22Rv1 (cell line): Measurements from ENCODE around the gene MIX23.

Experiments
- H3K27ac ChIP-seq: fragments of 450-650 bp; 2 replicates; pipeline ENCODE4 v1.5.1; 2017
- ZFX ChIP-seq: fragments of 450-650 bp; IDR thresholded peaks from 2 replicates; pipeline ENCODE4 v1.6.1; 2017; ENCODE audit warnings: antibody characterized with exemption, borderline replicate concordance
- TF ChIP-seq, protein P1 (sequence below): fragments of 450-650 bp; IDR thresholded peaks from 2 replicates; pipeline ENCODE4 v1.5.1; 2017; ENCODE audit warnings: mild to moderate bottlenecking

Gene MIX23

DNA sequence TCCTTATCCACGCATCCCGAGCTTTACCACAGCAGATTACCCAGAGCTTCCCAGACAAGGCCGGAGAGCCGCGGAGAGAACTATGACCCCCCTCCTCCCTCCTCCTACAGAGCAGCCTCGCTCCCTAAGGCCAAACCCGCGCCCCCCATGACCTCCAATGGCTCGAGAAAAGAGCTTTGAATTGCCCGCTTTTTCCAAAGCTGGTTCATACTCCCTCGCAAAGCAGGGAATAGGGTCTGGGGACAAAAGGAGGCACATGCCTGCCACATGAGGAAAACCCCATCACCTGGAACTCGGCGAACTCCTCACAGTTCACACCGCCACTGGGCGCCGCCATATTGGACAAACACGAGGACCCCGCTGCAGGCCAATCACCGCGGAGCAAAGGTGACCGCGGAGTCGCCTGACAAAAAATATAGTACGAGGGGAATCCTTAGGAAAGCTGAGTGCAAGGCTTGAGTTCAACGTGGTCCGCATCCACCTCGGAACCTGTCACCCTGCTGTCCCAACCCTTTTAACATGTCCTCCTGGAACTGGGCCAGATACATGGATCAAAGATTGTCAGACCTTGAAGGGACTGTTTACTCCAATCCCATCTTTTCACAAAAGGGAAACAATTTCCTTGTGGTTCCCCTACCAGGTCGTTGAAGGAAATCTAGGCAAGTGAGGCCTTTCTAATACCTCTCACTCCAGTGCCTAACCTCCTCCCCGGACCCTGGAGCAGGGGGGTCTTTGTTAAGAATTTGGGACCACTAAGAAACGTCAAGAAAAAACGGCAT, at the start of gene MIX23:
Gene MIX23 (minus strand): TSS at position 344 of the 779 bp plus-strand sequence. CDS start 7 bp downstream, at position 337.
- TF ChIP-seq, protein P1, sequence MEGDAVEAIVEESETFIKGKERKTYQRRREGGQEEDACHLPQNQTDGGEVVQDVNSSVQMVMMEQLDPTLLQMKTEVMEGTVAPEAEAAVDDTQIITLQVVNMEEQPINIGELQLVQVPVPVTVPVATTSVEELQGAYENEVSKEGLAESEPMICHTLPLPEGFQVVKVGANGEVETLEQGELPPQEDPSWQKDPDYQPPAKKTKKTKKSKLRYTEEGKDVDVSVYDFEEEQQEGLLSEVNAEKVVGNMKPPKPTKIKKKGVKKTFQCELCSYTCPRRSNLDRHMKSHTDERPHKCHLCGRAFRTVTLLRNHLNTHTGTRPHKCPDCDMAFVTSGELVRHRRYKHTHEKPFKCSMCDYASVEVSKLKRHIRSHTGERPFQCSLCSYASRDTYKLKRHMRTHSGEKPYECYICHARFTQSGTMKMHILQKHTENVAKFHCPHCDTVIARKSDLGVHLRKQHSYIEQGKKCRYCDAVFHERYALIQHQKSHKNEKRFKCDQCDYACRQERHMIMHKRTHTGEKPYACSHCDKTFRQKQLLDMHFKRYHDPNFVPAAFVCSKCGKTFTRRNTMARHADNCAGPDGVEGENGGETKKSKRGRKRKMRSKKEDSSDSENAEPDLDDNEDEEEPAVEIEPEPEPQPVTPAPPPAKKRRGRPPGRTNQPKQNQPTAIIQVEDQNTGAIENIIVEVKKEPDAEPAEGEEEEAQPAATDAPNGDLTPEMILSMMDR: no peak
- TF ChIP-seq ZFX: no peak
- H3K27ac ChIP-seq: peak within 1 kb of the TSS; percentile 87

DNA sequence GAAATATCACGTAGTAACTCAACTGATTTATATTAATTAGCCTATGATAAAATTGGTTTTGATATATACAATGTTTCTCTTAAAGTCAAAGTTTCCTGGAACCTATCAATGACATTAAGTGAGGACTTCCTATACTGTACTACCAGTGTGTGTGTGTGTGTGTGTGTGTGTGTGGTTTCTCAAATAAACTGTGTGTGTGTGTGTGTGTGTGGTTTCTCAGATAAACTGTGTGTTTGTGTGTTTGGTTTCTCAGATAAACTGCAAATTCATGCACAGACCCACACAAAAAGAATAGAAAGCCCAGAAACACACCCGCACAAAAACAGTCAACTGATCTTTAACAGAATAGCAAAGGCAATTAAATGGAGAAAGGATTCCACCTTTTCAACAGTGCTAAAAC, 47.3 kb upstream of the MIX23 start:
- no peak overlapping the region for H3K27ac ChIP-seq
- TF ChIP-seq ZFX: no peak
- TF ChIP-seq, protein P1: no peak

DNA sequence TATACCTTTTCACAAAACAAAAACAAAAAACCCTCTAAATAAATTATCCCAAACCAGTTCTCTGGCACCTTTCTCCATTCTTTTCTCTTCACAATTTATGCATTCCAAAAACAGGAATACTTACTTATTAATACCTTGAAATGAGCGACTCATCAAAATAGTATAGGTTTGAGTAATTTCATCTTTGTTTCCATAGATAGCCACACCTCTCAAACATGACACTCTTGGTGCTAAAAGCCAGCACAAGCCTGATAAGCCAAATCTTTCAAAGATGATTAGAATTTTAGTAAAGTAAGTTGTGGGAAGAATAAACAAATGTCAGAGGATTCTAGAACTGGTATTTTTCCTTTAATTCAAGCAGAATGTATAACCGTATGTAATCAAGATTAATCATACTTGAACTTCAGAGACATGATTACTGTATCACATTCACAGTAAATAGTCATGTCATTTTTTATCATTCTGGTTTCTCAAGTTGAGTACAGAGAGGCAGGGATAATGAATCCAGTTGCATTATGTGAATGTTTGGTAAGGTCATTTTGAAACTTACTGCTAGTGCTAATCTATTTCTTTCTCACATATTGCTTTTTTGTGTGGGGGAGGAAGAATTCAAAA, 44.9 kb upstream of the MIX23 start:
- H3K27ac ChIP-seq: no peak overlapping the region
- TF ChIP-seq ZFX: no peak
- TF ChIP-seq, protein P1: no peak

DNA sequence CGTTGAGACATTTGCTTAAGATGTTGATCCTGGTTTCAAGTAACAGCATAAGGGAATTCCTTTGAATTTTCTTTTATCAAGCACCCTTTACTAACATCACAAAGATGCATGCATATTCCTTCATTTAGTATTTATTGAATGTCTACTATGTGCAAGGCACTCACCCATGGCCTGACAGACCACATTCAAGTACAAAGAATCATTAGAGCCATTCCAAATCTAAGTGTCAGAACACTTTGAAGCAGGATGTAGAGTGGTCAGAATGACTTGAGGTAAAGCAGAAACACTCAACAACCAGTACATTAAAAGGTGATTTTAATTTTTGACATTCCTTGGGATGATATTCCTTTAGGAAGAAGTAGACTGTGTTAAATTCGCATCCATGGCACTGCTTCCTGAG, 38.8 kb upstream of the MIX23 start:
- no peak for TF ChIP-seq ZFX
- TF ChIP-seq, protein P1: no peak
- no peak overlapping the region for H3K27ac ChIP-seq

DNA sequence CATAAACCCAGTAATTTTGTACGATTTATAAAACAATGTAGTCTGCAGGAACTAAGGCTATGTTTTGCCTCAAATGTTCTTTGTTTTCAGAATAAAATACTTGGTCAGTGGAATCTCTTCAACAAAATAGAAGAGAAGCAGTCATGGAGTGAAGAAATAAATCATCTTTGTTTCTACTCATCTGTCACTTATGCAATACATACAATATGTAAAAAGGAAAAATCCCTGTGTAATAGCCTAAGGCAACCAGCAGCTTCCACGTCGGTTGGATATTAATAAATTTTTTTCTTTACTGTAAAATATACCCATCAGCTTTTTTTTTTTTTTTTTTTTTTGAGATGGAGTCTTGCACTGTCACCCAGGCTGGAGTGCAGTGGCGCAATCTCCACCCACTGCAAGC, 38.1 kb upstream of the MIX23 start:
- no peak for TF ChIP-seq ZFX
- TF ChIP-seq, protein P1: no peak
- H3K27ac ChIP-seq: no peak overlapping the region

DNA sequence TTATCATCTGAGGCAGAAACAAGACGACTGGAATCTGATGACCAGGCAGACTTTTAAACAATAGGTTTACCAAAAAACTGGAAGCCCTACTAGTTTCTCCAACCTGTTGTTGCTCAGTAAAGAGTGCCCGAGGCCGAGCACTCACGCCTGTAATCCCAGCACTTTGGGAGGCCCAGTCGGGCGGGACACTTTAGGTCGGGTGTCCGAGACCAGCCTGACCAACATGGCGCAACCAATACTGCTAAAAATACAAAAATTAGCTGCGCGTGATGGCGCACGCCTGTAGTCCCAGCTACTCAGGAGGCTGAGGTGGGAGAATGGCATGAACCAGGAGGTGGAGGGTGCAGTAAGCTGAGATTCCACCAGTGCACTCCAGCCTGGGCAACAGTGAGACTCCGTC, 33.9 kb upstream of the MIX23 start:
- H3K27ac ChIP-seq: peak overlapping the region; percentile 90

More for the DNA sequence above, 33.9 kb upstream of the MIX23 start:
- TF ChIP-seq, protein P1: no peak
- no peak for TF ChIP-seq ZFX
